ENCODE data around the gene SLC13A3. TPM values are rescaled to one million over a fixed set of nuclear protein-coding genes. Genes with fewer than 3 reads are reported as not detected.

Gene SLC13A3
- polyA plus RNA-seq, 4 donors = 8.8 to 22.9 (median 20.3) TPM

Other genes starting within 250 kb of the SLC13A3 start
- 10 to 100 TPM; 60.7 to 76.3 (median 66.9) TPM for gene ELMO2, start 244.8 kb downstream of the SLC13A3 start, polyA plus RNA-seq (ENCODE audit: insufficient read length in 4 of 4)
- 10 to 100 TPM; 19.5 to 46.7 (median 31.3) TPM for gene ZNF334, start 137.9 kb downstream of the SLC13A3 start, polyA plus RNA-seq (ENCODE audit: insufficient read length in 4 of 4)
- gene OCSTAMP, start 100.8 kb downstream of the SLC13A3 start, polyA plus RNA-seq (ENCODE audit: insufficient read length in 4 of 4) = not detected
- gene TP53RK, start 38.0 kb upstream of the SLC13A3 start, polyA plus RNA-seq (ENCODE audit: insufficient read length in 4 of 4) = 10 to 100 TPM; 13.5 to 20.0 (median 17.1) TPM
- gene SLC2A10, start 58.2 kb upstream of the SLC13A3 start, polyA plus RNA-seq (ENCODE audit: insufficient read length in 4 of 4) = 10 to 100 TPM; 16.1 to 17.6 (median 16.8) TPM
- 1 to 10 TPM in 1 of 4 donors, under 1 TPM in 3; 0.49 to 1.8 (median 0.69) TPM for gene EYA2, start 243.4 kb upstream of the SLC13A3 start, polyA plus RNA-seq (ENCODE audit: insufficient read length in 4 of 4)